ENCODE results near the gene PIK3IP1.

GRCh38 chr22:31275018-31275417, 17.3 kb downstream of the PIK3IP1 start:
- TF ChIP-seq CTCF (IDR thresholded peaks at IDR 0.05) (no peak), EZH2 (IDR thresholded peaks at IDR 0.05) (no peak), EZH2phosphoT487 (IDR thresholded peaks at IDR 0.05) (no peak)
